ENCODE data around the gene ALDH2. TPM values are rescaled to one million over a fixed set of nuclear protein-coding genes. Genes with fewer than 3 reads are reported as not detected.

The ALDH2 gene
- total RNA-seq, 4 donors from 2014 or later: 151 to 179 (median 157) TPM

DNA sequence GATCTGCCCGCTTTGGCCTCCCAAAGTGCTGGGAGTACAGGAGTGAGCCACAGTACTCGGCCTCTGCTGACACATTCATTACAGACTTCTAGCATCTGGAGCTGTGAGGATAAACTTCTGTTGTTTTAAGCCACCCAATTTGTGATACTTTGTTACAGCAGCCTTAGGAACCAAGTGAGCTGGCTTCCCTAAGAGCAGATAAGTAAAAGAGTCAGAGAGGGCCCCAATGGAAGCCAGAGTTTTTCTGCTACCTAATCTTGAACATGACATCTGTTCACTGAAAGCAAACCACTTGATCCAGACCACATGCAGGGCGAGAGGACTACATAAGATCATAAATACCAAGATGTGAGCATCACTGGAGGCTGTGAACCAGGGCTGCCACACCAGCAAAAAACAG, 71.6 kb downstream of the ALDH2 start:
- peak in 1 of 2 donors; percentile 12 for DNase-seq (ENCODE audit: low spot score in 2 of 2)
- intact Hi-C loops (cut with DNase I; ENCODE audit: low total_unique reads): no loop called here
- no peak overlapping the region for H3K4me3 ChIP-seq (ENCODE audit: low read depth, poor library complexity, severe bottlenecking)
- WGBS, 2 donors: 86 to 91% methylated on average over 3 of the region's 3 CpGs
- TF ChIP-seq POLR2A (IDR thresholded peaks at IDR 0.05): no peak
- TF ChIP-seq, protein P1, sequence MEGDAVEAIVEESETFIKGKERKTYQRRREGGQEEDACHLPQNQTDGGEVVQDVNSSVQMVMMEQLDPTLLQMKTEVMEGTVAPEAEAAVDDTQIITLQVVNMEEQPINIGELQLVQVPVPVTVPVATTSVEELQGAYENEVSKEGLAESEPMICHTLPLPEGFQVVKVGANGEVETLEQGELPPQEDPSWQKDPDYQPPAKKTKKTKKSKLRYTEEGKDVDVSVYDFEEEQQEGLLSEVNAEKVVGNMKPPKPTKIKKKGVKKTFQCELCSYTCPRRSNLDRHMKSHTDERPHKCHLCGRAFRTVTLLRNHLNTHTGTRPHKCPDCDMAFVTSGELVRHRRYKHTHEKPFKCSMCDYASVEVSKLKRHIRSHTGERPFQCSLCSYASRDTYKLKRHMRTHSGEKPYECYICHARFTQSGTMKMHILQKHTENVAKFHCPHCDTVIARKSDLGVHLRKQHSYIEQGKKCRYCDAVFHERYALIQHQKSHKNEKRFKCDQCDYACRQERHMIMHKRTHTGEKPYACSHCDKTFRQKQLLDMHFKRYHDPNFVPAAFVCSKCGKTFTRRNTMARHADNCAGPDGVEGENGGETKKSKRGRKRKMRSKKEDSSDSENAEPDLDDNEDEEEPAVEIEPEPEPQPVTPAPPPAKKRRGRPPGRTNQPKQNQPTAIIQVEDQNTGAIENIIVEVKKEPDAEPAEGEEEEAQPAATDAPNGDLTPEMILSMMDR (IDR thresholded peaks at IDR 0.05): no peak

DNA sequence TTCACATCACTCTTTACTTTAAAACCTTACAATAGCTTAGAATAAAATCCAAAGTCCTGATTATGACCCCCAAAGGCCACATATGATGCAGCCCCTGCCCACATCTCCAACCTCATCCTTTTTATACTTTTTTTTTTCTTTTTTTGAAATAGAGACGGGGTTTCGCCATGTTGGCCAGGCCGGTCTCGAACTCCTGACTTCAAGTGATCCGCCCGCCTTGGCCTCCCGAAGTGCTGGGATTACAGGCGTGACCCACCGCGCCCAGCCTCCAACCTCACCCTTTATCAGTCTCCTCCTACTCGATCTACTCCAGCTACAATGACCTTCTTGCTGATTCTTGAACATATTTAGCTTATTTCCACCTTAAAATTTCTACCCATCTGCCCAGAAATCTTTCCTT, 74.1 kb downstream of the ALDH2 start:
- TF ChIP-seq, protein P1 (IDR thresholded peaks at IDR 0.05): no peak
- TF ChIP-seq POLR2A (IDR thresholded peaks at IDR 0.05): no peak
- WGBS, 2 donors: 23 to 32% methylated on average over 11 of the region's 11 CpGs
- DNase-seq (ENCODE audit: low spot score in 2 of 2): peak; percentile 8 to 84
- peak overlapping the region; percentile 80 for H3K4me3 ChIP-seq (ENCODE audit: low read depth, poor library complexity, severe bottlenecking)
- intact Hi-C loops (cut with DNase I; ENCODE audit: low total_unique reads): no loop called here

DNA sequence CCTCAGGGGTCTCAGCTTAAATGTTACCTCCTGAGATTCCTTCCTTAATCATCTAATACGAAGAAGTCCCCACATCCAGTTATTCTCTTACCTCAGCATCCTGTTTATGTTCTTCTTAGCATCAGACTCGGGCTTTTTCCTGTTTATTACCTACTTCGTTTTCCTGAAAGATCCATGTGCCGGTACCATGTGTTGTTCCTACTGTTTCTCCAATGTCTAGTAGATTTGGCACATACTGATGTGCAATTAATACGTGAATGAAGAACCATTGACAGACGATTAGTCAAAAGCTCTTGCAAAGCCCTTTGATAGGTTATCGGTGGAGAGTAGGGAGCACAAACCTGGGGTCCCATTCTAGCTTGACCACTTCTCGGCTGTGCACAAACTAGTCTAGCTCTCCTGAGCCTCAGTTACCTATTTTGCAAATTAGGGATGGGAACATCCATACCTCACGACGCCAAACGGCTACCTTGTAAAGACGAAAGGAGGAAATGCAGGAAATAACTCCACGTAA, 74.6 kb downstream of the ALDH2 start:
- intact Hi-C loops (cut with DNase I; ENCODE audit: low total_unique reads): no loop called here
- TF ChIP-seq, protein P1 (IDR thresholded peaks at IDR 0.05): no peak
- TF ChIP-seq POLR2A (IDR thresholded peaks at IDR 0.05): no peak
- no peak for DNase-seq (ENCODE audit: low spot score in 2 of 2)
- peak overlapping the region; percentile 80 for H3K4me3 ChIP-seq (ENCODE audit: low read depth, poor library complexity, severe bottlenecking)
- 0% methylated on average over 13 of the region's 13 CpGs for WGBS, 2 donors

DNA sequence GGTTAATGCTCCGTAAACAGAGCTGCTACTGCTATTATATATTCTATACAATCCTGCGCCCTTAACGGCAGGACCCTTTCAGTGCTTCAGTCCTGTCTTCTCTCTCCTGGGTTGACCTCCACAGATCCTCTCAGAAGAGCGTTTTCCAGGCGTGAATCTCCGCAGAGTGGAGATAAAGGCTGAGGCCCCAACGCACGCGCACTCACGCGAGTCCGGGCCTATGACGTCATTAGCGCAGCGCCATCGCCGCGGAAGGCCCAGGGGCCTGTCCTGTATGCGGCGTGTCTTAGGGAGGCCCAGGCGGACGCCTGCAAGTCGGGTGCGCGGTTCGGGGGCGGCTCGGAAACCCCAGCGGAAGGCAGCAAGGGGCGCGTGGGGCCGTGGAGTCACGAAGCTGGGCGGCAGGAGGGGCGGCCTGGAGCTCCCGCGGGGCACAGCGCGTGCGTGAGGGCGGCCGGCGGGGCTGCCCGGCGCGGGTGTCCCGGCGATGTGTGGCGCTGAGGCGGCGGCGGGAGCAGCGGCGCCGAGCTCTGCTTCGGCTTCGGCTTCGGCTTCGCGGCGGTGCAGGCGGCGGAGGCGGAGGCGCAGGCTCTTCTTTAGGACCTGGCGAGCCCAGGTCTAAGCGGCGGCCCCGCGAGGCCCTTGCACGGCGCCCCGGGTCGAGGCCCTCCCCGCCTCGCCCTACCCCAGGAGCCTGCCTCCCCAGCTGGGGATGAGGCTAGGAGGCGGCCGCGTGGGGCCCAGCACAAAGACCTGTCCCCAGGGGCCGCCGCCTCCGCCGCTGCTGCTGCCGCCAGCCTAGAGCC, 75.2 kb downstream of the ALDH2 start, which contains the start of gene MAPKAPK5:
Gene MAPKAPK5, plus strand, starts transcription at position 479 of the 806 bp plus-strand sequence. CDS start 506 bp downstream, outside the sequence.
- TF ChIP-seq, protein P1 (IDR thresholded peaks at IDR 0.05): no peak
- TF ChIP-seq POLR2A (IDR thresholded peaks at IDR 0.05): no peak
- intact Hi-C loops (cut with DNase I; ENCODE audit: low total_unique reads): no loop called here
- DNase-seq (ENCODE audit: low spot score in 2 of 2): peak; percentile 93 to 99
- peak within 1 kb of the TSS; percentile 80 for H3K4me3 ChIP-seq (ENCODE audit: low read depth, poor library complexity, severe bottlenecking)
- 0% methylated on average over 12 to 50 of the region's 84 CpGs for WGBS, 2 donors

DNA sequence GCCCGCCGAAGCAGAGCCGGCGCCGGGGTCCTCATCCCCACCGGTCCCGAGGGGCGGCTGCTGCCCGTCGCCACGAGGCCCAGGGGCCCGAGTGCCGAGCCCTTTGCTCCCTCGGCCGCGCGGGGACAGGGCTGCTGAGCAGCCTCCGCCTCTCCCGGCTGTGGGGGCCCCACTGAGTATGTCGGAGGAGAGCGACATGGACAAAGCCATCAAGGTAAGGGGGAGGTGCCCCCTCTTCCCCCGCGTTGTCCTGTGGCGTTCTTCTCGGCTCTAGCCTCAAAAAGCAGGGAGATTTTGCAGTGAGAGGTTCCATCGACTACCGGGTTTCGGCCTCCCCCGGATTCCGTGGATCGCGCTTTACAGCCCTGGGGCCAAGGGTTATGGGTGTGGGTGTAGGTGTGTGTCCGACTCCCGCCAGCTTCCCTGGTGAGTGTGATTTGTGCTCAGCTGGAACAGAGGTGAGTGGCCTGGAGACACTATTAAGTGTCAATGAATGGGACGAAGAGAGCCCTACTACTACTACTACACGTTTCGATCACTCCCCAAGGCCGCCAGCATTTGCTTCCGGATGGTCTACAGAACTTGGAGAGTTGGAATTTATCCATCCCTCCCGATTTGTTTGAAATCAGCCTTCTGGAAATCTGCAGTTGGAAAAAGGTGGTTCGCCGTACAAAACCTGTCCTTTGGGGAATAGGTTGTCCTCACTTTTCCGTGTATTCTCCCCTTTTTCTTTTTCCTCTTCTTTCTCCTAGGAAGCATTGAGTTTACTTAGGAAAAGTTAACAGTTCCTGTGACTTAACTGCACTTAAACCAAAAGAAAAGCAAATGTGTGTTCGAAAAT, 76.0 kb downstream of the ALDH2 start:
- WGBS, 2 donors: 3 to 4% methylated on average over 26 to 29 of the region's 44 CpGs
- intact Hi-C loops (cut with DNase I; ENCODE audit: low total_unique reads): no loop called here
- no peak for DNase-seq (ENCODE audit: low spot score in 2 of 2)
- H3K4me3 ChIP-seq (ENCODE audit: low read depth, poor library complexity, severe bottlenecking): peak overlapping the region; percentile 80
- TF ChIP-seq POLR2A (IDR thresholded peaks at IDR 0.05): no peak
- TF ChIP-seq, protein P1 (IDR thresholded peaks at IDR 0.05): no peak
